Aorta (tissue), 4 donors: ENCODE measurements around the gene SNX33. TPM values are rescaled to one million over a fixed set of nuclear protein-coding genes. Genes with fewer than 3 reads are reported as not detected.

ENCODE experiments used
- polyA plus RNA-seq, 2 donors: library from polyadenylated mRNA; stranded (reverse); fragments of 200-250 nt; gene quantifications; one replicate each; pipeline ENCODE4 v1.2.3, GENCODE V29; 2013
- total RNA-seq, 2 donors: library from RNA; stranded (reverse); fragmentation: NEBNext Ultra II Directional; extraction: Animal tissue kit (Norgen Biotek cat#: 25700); gene quantifications; one replicate each; pipeline ENCODE4 v1.2.1, GENCODE V29; 2021
- donor health status: healthy with polysubstance abuse.
- donor health status: Bipolar disorder and iron deficiency.
- donor health status: DM: no; HTN: no; CAD: no.
- donor health status: DM: yes; HTN: yes; CAD: no.

Gene SNX33
- total and polyA plus RNA-seq, 4 donors: 6.3 to 59.5 (median 28.8) TPM

Other genes starting within 250 kb of the SNX33 start
- gene SIN3A, start 196.2 kb upstream of the SNX33 start, total RNA-seq: 10 to 100 TPM; 67.1 to 67.9 TPM
- 10 to 100 TPM in 1 of 2 donors, 1 to 10 TPM in 1; 7.6 to 14.1 TPM for gene SIN3A, start 196.2 kb upstream of the SNX33 start, polyA plus RNA-seq
- 10 to 100 TPM; 25.0 to 37.9 TPM for gene PTPN9, start 68.6 kb upstream of the SNX33 start, total RNA-seq
- 10 to 100 TPM in 1 of 2 donors, 1 to 10 TPM in 1; 9.8 to 17.1 TPM for gene PTPN9, start 68.6 kb upstream of the SNX33 start, polyA plus RNA-seq
- 10 to 100 TPM; 16.3 to 20.9 TPM for gene SNUPN, start 22.2 kb upstream of the SNX33 start, total RNA-seq
- gene SNUPN, start 22.2 kb upstream of the SNX33 start, polyA plus RNA-seq: 10 to 100 TPM; 17.9 to 18.7 TPM
- 10 to 100 TPM; 35.2 to 46.1 TPM for gene IMP3, start 7.7 kb upstream of the SNX33 start, total RNA-seq
- 10 to 100 TPM; 38.7 to 47.0 TPM for gene IMP3, start 7.7 kb upstream of the SNX33 start, polyA plus RNA-seq
- 100 to 1,000 TPM in 1 of 2 donors, 10 to 100 TPM in 1; 86.8 to 160 TPM for gene CSPG4, start 64.9 kb downstream of the SNX33 start, total RNA-seq
- gene CSPG4, start 64.9 kb downstream of the SNX33 start, polyA plus RNA-seq: 10 to 100 TPM; 10.6 to 45.1 TPM
- 10 to 100 TPM; 38.2 to 42.6 TPM for gene UBE2Q2, start 195.5 kb downstream of the SNX33 start, total RNA-seq
- gene UBE2Q2, start 195.5 kb downstream of the SNX33 start, polyA plus RNA-seq: 10 to 100 TPM; 39.5 to 86.4 TPM